H1 (cell line): ENCODE measurements around the gene NPAS4. TPM values are rescaled to one million over a fixed set of nuclear protein-coding genes. Genes with fewer than 3 reads are reported as not detected.
"Not testable (repeated sequence)": the region's sequence is repeated elsewhere in the genome, so short reads cannot be mapped to it uniquely, and the experiment has no call there.

ENCODE experiments used
- CTCF ChIA-PET: fragments of 300-600 bp; sonication (Branson Sonifier 250); formaldehyde crosslinking; loops from one replicate; lab custom pipeline; 2021; ENCODE audit not compliant: partially characterized antibody; lab: Charles Lee
- POLR2A ChIA-PET: fragments of 300-600 bp; sonication (Branson Sonifier 250); formaldehyde crosslinking; loops from one replicate; lab custom pipeline; 2021; ENCODE audit warnings: inconsistent platforms; ENCODE audit not compliant: partially characterized antibody; lab: Charles Lee
- DNase-seq, 2 experiments: peaks; one replicate each; pipeline versions ENCODE4 v3.0.0 to v3.0.0-alpha.2; 2010 to 2022; ENCODE audit warnings: low spot score in 2 of 2, low read depth in 1 of 2, mixed read lengths in 1 of 2
- FAIRE-seq: peaks from 2 replicates; lab custom pipeline; 2011; peaks lifted over from hg19 to GRCh38; lab: Jason Lieb, UNC
- H2AFZ ChIP-seq: 2 replicates; pipeline ENCODE4 v1.8.1; 2012; ENCODE audit warnings: low read length, inconsistent platforms
- H2AK5ac ChIP-seq: 2 replicates; pipeline ENCODE4 v1.6.1; 2013; ENCODE audit warnings: low read depth, low read length
- H2BK120ac ChIP-seq: replicated peaks from 2 replicates; pipeline ENCODE3; 2013; ENCODE audit warnings: low read depth, low read length, inconsistent platforms
- H2BK12ac ChIP-seq: 2 replicates; pipeline ENCODE4 v1.6.1; 2013; ENCODE audit warnings: low read depth, low read length
- H2BK15ac ChIP-seq: 2 replicates; pipeline ENCODE4 v1.6.1; 2013; ENCODE audit warnings: low read length
- H2BK20ac ChIP-seq: 2 replicates; pipeline ENCODE4 v1.6.1; 2013; ENCODE audit warnings: low read length
- H2BK5ac ChIP-seq: 2 replicates; pipeline ENCODE4 v1.6.1; 2013; ENCODE audit warnings: low read depth, low read length
- H3K14ac ChIP-seq: 2 replicates; pipeline ENCODE4 v1.6.1; 2013; ENCODE audit warnings: inconsistent platforms; ENCODE audit not compliant: insufficient read length
- H3K18ac ChIP-seq: 2 replicates; pipeline ENCODE4 v1.6.1; 2013; ENCODE audit warnings: low read length; ENCODE audit errors: extremely low read depth
- H3K23ac ChIP-seq: 2 replicates; pipeline ENCODE4 v1.6.1; 2013; ENCODE audit warnings: inconsistent platforms; ENCODE audit not compliant: insufficient read length
- H3K23me2 ChIP-seq: 2 replicates; pipeline ENCODE4 v1.6.1; 2013; ENCODE audit warnings: low read depth, low read length
- H3K27ac ChIP-seq: 2 replicates; pipeline ENCODE4 v1.6.1; 2011; ENCODE audit warnings: low read depth, low read length, inconsistent platforms
- H3K27me3 ChIP-seq, 4 experiments: replicated peaks in 1 of 4; 1 replicate in 1 of 4; 2 replicates in 3 of 4; pipeline versions ENCODE4 v1.6.1 to v1.8.1; 2011 to 2013; ENCODE audit warnings: low read length in 3 of 4, mild to moderate bottlenecking in 3 of 4, inconsistent platforms in 2 of 4, mixed read lengths in 2 of 4, moderate library complexity in 1 of 4; ENCODE audit not compliant: control insufficient read depth in 3 of 4, insufficient read depth in 3 of 4; ENCODE audit errors: extremely low read depth in 1 of 4
- H3K36me3 ChIP-seq, 4 experiments: 2 replicates each; pipeline versions ENCODE4 v1.6.1 to v1.8.1; 2011 to 2013; ENCODE audit warnings: mild to moderate bottlenecking in 4 of 4, low read length in 3 of 4, moderate library complexity in 2 of 4, control low read depth in 1 of 4, inconsistent platforms in 1 of 4; ENCODE audit not compliant: insufficient read depth in 4 of 4, control insufficient read depth in 2 of 4
- H3K4ac ChIP-seq: replicated peaks from 2 replicates; pipeline ENCODE3; 2013; ENCODE audit warnings: low read length, low read depth, mixed read lengths, inconsistent platforms; ENCODE audit not compliant: insufficient read length
- H3K4me1 ChIP-seq, 4 experiments: replicated peaks in 1 of 4; 1 replicate in 1 of 4; 2 replicates in 3 of 4; pipeline versions ENCODE4 v1.6.1 to v1.8.1; 2011 to 2013; ENCODE audit warnings: low read length in 3 of 4, inconsistent platforms in 2 of 4, mixed read lengths in 1 of 4; ENCODE audit not compliant: insufficient read depth in 4 of 4, control insufficient read depth in 3 of 4
- H3K4me2 ChIP-seq, 2 experiments: 2 replicates each; pipeline versions ENCODE4 v1.6.1 to v1.8.1; 2011 to 2013; ENCODE audit warnings: low read depth in 2 of 2, low read length in 2 of 2, control low read depth in 1 of 2, inconsistent platforms in 1 of 2, mild to moderate bottlenecking in 1 of 2; ENCODE audit not compliant: insufficient read depth in 1 of 2
- H3K4me3 ChIP-seq, 4 experiments: fragments of 200-600, 300-600 bp in 1 of 4; sonication (generic), shearing (Covaris generic), sonication (Bioruptor Twin) in 1 of 4; 2 replicates each; pipeline versions ENCODE4 v1.5.1 to v1.8.1; 2011 to 2016; ENCODE audit warnings: low read length in 4 of 4, low read depth in 3 of 4, control low read depth in 2 of 4, inconsistent platforms in 2 of 4, mild to moderate bottlenecking in 2 of 4, mixed read lengths in 1 of 4, moderate library complexity in 1 of 4; ENCODE audit not compliant: insufficient read depth in 2 of 4; ENCODE audit errors: extremely low read depth in 1 of 4
- H3K56ac ChIP-seq: replicated peaks from 2 replicates; pipeline ENCODE3; 2013; ENCODE audit warnings: low read depth, mild to moderate bottlenecking, mixed read lengths, low read length, inconsistent platforms; ENCODE audit not compliant: insufficient read length
- H3K79me1 ChIP-seq: 2 replicates; pipeline ENCODE4 v1.6.1; 2013; ENCODE audit warnings: low read depth, low read length, control low read depth
- H3K79me2 ChIP-seq, 2 experiments: 2 replicates each; pipeline versions ENCODE4 v1.6.1 to v1.8.1; 2012 to 2013; ENCODE audit warnings: low read length in 2 of 2, mild to moderate bottlenecking in 2 of 2, inconsistent platforms in 1 of 2; ENCODE audit not compliant: insufficient read depth in 2 of 2, control insufficient read depth in 1 of 2
- H3K9ac ChIP-seq, 4 experiments: replicated peaks in 1 of 4; 1 replicate in 1 of 4; 2 replicates in 3 of 4; pipeline versions ENCODE4 v1.6.1 to v1.8.1; 2011 to 2013; ENCODE audit warnings: low read depth in 3 of 4, low read length in 3 of 4, control low read depth in 2 of 4, mild to moderate bottlenecking in 2 of 4, moderate library complexity in 2 of 4, inconsistent platforms in 1 of 4; ENCODE audit errors: extremely low read depth in 1 of 4
- H3K9me3 ChIP-seq, 2 experiments: 2 replicates each; pipeline versions ENCODE4 v1.6.1 to v1.8.1; 2012 to 2013; ENCODE audit warnings: mild to moderate bottlenecking in 2 of 2, moderate library complexity in 2 of 2, control low read depth in 1 of 2, inconsistent platforms in 1 of 2, low read depth in 1 of 2, low read length in 1 of 2, mixed read lengths in 1 of 2; ENCODE audit not compliant: insufficient read depth in 2 of 2
- H4K20me1 ChIP-seq, 2 experiments: replicated peaks in 1 of 2; 2 replicates each; pipeline versions ENCODE3 to v1.8.1; 2011 to 2013; ENCODE audit warnings: inconsistent platforms in 2 of 2, low read length in 2 of 2, mild to moderate bottlenecking in 1 of 2; ENCODE audit not compliant: insufficient read depth in 2 of 2, control insufficient read depth in 1 of 2
- H4K5ac ChIP-seq: 2 replicates; pipeline ENCODE4 v1.6.1; 2013; ENCODE audit warnings: low read length, low read depth, mixed read lengths, inconsistent platforms; ENCODE audit not compliant: insufficient read length
- H4K8ac ChIP-seq: 2 replicates; pipeline ENCODE4 v1.8.0; 2013; ENCODE audit warnings: mild to moderate bottlenecking, moderate library complexity, low read length, inconsistent platforms; ENCODE audit not compliant: insufficient read depth; ENCODE audit errors: extremely low read depth
- H4K91ac ChIP-seq: replicated peaks from 2 replicates; pipeline ENCODE3; 2013; ENCODE audit warnings: low read length, mixed read lengths, inconsistent platforms; ENCODE audit not compliant: insufficient read length
- WGBS, 2 experiments: shearing (Covaris generic) in 1 of 2; methylation state at CpG; one replicate each; pipeline versions ENCODE4 v1.1.6 to v1.1.7; 2013 to 2015; ENCODE audit warnings: low lambda C conversion rate in 2 of 2, mixed read lengths in 2 of 2, inconsistent platforms in 1 of 2, low coverage in 1 of 2, missing lambda C conversion rate in 1 of 2; ENCODE audit not compliant: insufficient replicate concordance in 2 of 2, insufficient coverage in 1 of 2, insufficient read length in 1 of 2; ENCODE audit errors: extremely low coverage in 1 of 2, missing lambda C conversion rate in 1 of 2; 5-methylcytosine and 5-hydroxymethylcytosine counted together
- polyA plus RNA-seq, 7 experiments: library from polyadenylated mRNA; depleted of rRNA in 3 of 7; stranded (reverse) in 5 of 7; unstranded in 2 of 7; fragments of >200 nt in 5 of 7; fragments of 200-250 nt in 2 of 7; gene quantifications; 1 replicate in 5 of 7; 2 replicates in 1 of 7; 4 replicates in 1 of 7; pipeline versions ENCODE4 v1.2.1 to v1.2.3, GENCODE V29; 2011 to 2013; ENCODE audit warnings: missing spikeins in 2 of 7, mixed read lengths in 2 of 7
- total RNA-seq: library from RNA; stranded (reverse); fragmentation: NEBNext Ultra II Directional; extraction: Animal tissue kit (Norgen Biotek cat#: 25700); gene quantifications from 2 replicates; pipeline ENCODE4 v1.2.1, GENCODE V29; 2021

The NPAS4 gene
- total and polyA plus RNA-seq, 2 of the 8 experiments (the other 6 are each of a cell fraction or from before 2014, with no cell fraction given), result 0.73 to 0.99 TPM

- H3K27ac ChIP-seq, H4K5ac ChIP-seq, H3K14ac ChIP-seq, H3K27me3 ChIP-seq, H3K4me1 ChIP-seq, H2BK12ac ChIP-seq, H3K23ac ChIP-seq, H3K79me2 ChIP-seq, H3K9me3 ChIP-seq, H2AFZ ChIP-seq, DNase-seq, H4K8ac ChIP-seq, H3K4me3 ChIP-seq, H2BK15ac ChIP-seq, H3K18ac ChIP-seq, H2BK5ac ChIP-seq, H4K20me1 ChIP-seq, H3K23me2 ChIP-seq, H2BK120ac ChIP-seq, H2BK20ac ChIP-seq, H2AK5ac ChIP-seq, H3K4ac ChIP-seq, H3K79me1 ChIP-seq, H4K91ac ChIP-seq, H3K9ac ChIP-seq, H3K4me2 ChIP-seq, H3K56ac ChIP-seq, FAIRE-seq: not testable (repeated sequence)
- WGBS, 2 experiments, result 93% methylated on average over 8 of the region's 8 CpGs; no CpG with 5 or more reads in 1 of the 2 experiments
- POLR2A ChIA-PET, result interaction anchor here (0.7 to 1.7 kb wide), 3 partner anchors 18 to 40 kb away, joined by 3 to 5 read pairs (median 3); no protein-coding TSS in a partner anchor
- H3K36me3 ChIP-seq, result peaks cover 7 to 20% (median 13%) of the 10 kb centered on the region in 4 experiments; a peak in 7 of 8 replicates
- CTCF ChIA-PET, result interaction anchor here (0.6 to 13.7 kb wide), 7 partner anchors 12 to 1916 kb away, joined by 3 to 259 read pairs (median 8); partner anchors contain the start of gene NPAS4
These were observed 11.1 kb downstream of the NPAS4 start for GRCh38 chr11:66431871-66432329.
